ENCODE data around the gene DMD.

- no peak for TF ChIP-seq EZH2 (IDR thresholded peaks at IDR 0.05)
- no peak for TF ChIP-seq POLR2AphosphoS5 (IDR thresholded peaks at IDR 0.05; ENCODE audit: borderline replicate concordance, low read depth, low read length)
- TF ChIP-seq FOXP2 (optimal IDR thresholded peaks at IDR 0.05; ENCODE audit: control extremely low read depth, extremely low read length, insufficient read depth): no peak
Observed at GRCh38 chrX:33190016-33190415, 21.3 kb downstream of the DMD start.
